RWPE2 (cell line): Measurements from ENCODE around the gene IFITM5.
A peak's percentile ranks its signal among the peaks of the same experiment; 100 is the strongest.

Experiments used
- ATAC-seq: fragments of 200-7000 bp; cut with Tn5 transposase; 3 replicates; pipeline ENCODE4 v1.9.1; 2021; ENCODE audit warnings: low read depth
- DNase-seq: peaks from one replicate; pipeline ENCODE4 v3.0.0-alpha.2; 2020; ENCODE audit warnings: low spot score
- H3K27ac ChIP-seq: fragments of 450-650 bp; 2 replicates; pipeline ENCODE4 v1.5.1; 2017; ENCODE audit warnings: mild to moderate bottlenecking; ENCODE audit not compliant: poor library complexity, severe bottlenecking
- H3K27me3 ChIP-seq: fragments of 250-450 bp; sonication (Bioruptor Pico); 2 replicates; pipeline ENCODE4 v1.5.1; 2021; ENCODE audit warnings: mild to moderate bottlenecking, moderate library complexity; ENCODE audit not compliant: insufficient read depth, poor library complexity, severe bottlenecking
- H3K36me3 ChIP-seq: fragments of 250-450 bp; sonication (Bioruptor Pico); 2 replicates; pipeline ENCODE4 v1.5.1; 2020; ENCODE audit warnings: low read depth, mild to moderate bottlenecking, moderate library complexity
- H3K4me1 ChIP-seq: fragments of 250-450 bp; sonication (Bioruptor Pico); 2 replicates; pipeline ENCODE4 v1.5.1; 2021; ENCODE audit warnings: mild to moderate bottlenecking, moderate library complexity; ENCODE audit not compliant: insufficient read depth, poor library complexity, severe bottlenecking
- H3K4me3 ChIP-seq: fragments of 250-450 bp; sonication (Bioruptor Pico); 2 replicates; pipeline ENCODE4 v1.5.1; 2021; ENCODE audit warnings: mild to moderate bottlenecking, moderate library complexity; ENCODE audit not compliant: severe bottlenecking
- H3K9me3 ChIP-seq: fragments of 250-450 bp; sonication (Bioruptor Pico); 2 replicates; pipeline ENCODE4 v1.5.1; 2021; ENCODE audit warnings: mild to moderate bottlenecking, moderate library complexity; ENCODE audit not compliant: severe bottlenecking
- TF ChIP-seq, protein P1 (sequence below): fragments of 450-650 bp; IDR thresholded peaks from one replicate; pipeline ENCODE4 v1.5.1; 2017; ENCODE audit warnings: mild to moderate bottlenecking, moderate library complexity; ENCODE audit not compliant: poor library complexity, severe bottlenecking

The IFITM5 gene

DNA sequence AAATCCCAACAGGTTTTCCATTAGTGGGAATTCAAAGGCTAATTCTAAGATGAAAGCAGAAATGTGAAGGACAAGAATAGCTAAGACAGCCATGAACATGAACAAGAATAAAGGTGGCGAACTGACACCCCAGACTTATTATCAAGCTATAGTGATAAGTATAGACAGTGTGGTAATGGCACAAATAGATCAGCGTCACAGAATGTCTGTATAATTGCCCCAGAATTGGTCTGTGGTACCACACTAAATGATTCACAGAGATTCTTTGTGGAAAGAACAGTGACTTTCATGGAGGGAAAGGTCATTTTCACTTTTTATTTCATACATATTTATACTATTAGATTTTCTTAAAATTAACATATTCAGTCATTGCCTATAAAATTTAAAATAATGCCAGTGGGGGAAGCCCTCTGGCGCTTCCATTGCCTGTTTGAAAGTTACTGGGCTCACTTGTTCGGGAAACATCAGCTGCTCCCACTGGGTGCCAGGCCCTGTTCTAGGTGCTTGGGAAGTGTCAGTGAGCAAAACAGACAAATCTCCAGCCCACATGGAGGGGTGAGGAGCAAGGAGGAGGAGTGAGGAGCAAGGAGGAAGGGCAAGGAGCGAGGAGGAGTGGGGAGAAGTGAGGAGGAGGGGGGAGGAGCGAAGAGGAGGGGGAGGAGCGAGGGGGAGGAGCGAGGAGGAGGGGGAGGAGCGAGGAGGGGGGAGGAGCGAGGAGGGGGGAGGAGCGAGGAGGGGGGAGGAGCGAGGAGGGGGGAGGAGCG is 32.5 kb downstream of the IFITM5 start:
- TF ChIP-seq, protein P1, sequence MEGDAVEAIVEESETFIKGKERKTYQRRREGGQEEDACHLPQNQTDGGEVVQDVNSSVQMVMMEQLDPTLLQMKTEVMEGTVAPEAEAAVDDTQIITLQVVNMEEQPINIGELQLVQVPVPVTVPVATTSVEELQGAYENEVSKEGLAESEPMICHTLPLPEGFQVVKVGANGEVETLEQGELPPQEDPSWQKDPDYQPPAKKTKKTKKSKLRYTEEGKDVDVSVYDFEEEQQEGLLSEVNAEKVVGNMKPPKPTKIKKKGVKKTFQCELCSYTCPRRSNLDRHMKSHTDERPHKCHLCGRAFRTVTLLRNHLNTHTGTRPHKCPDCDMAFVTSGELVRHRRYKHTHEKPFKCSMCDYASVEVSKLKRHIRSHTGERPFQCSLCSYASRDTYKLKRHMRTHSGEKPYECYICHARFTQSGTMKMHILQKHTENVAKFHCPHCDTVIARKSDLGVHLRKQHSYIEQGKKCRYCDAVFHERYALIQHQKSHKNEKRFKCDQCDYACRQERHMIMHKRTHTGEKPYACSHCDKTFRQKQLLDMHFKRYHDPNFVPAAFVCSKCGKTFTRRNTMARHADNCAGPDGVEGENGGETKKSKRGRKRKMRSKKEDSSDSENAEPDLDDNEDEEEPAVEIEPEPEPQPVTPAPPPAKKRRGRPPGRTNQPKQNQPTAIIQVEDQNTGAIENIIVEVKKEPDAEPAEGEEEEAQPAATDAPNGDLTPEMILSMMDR: no peak

DNA sequence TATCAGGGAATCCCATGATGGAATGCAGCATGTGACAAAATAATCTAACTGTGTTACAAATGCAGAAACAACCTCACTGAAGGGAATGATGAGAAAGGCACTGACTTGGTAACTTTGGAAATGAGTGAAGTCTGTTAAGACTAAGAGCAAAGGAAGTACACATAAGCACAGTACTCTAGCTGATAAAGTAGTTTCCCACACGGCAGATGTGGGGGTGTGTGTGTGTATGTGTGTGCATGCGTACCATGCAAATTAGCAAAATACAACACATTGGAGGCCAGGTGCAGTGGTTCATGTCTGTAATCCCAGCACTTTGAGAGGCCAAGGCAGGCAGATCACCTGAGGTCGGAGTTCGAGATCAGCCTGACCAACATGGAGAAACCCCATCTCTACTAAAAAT is 37.7 kb downstream of the IFITM5 start:
- TF ChIP-seq, protein P1: no peak
- Histone ChIP-seq H3K9me3 (peaks cover 3% of the 10 kb centered on the region), H3K27me3 (no peaks in the 10 kb centered on the region), H3K4me3 (no peak overlapping the region), H3K36me3 (no peaks in the 10 kb centered on the region), H3K27ac (no peak overlapping the region), H3K4me1 (no peaks in the 10 kb centered on the region)
- ATAC-seq (no peak), DNase-seq (no peak)

More for the DNA sequence above, 32.5 kb downstream of the IFITM5 start:
- H3K4me3 ChIP-seq: no peak overlapping the region
- ATAC-seq (peak; percentile 18; the same call in 1 of the 3 replicates), DNase-seq (no peak)
- H3K27me3 ChIP-seq: no peaks in the 10 kb centered on the region
- H3K27ac ChIP-seq: no peak overlapping the region
- no peaks in the 10 kb centered on the region for H3K36me3 ChIP-seq
- no peaks in the 10 kb centered on the region for H3K4me1 ChIP-seq
- H3K9me3 ChIP-seq: peaks cover 3% of the 10 kb centered on the region

DNA sequence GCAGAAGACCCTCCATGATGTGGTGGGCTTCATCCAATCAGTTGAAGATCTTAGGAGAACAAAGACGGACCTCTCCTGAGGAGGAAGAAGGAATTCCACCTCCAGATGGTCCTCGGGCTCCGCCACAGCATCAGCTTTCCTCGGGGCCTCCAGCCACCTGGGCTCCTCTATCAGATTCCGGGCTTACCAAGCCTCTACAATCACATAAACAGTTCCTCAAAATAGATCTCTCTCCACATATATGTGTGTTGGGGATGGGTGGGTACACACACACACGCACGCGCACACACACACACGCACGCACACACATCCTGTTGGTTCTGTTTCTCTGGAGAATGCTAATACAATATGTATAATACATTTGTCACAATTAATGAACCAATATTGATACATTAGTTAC is 39.9 kb downstream of the IFITM5 start:
- no peak for ATAC-seq
- TF ChIP-seq, protein P1: no peak
- Histone ChIP-seq H3K36me3 (no peaks in the 10 kb centered on the region), H3K9me3 (no peaks in the 10 kb centered on the region), H3K27ac (no peak overlapping the region), H3K4me1 (no peaks in the 10 kb centered on the region), H3K4me3 (no peak overlapping the region), H3K27me3 (no peaks in the 10 kb centered on the region)
- no peak for DNase-seq

DNA sequence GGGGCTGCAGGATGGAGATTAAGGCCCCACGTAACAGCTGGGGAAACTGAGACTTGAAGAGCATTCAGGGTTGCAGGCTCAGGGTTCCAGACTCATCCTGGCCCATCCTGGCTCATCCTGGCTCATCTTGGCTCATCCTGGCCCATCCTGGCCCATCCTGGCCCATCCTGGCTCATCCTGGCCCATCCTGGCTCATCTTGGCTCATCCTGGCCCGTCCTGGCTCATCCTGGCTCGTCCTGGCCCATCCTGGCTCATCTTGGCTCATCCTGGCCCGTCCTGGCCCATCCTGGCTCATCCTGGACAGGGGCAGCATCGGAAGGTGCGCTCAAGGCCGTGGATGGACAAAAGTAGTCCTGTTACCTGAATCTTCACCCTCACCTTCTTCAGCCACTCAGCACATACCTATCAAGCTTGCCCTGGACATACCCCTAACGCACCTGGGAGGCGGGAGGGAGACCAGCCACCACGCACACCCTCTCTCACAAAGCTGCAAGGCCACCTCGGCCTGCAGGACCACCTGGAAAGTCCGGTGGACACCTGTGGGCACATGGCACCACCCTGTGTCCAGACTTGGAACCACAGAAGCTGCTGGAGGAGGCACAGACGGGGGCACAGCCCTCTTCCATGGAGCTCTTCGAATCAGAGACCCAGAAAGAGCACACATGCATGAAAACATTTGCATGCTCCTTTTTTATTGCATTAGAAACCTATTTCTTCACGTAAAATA is 41.4 kb downstream of the IFITM5 start:
- Histone ChIP-seq H3K4me1 (no peaks in the 10 kb centered on the region), H3K27ac (no peak overlapping the region), H3K9me3 (no peaks in the 10 kb centered on the region), H3K36me3 (no peaks in the 10 kb centered on the region), H3K4me3 (no peak overlapping the region), H3K27me3 (no peaks in the 10 kb centered on the region)
- ATAC-seq (peak; percentile 41; the same call in 1 of the 3 replicates), DNase-seq (no peak)
- TF ChIP-seq, protein P1: peak; percentile 17
